Endothelial cell of umbilical vein (primary cell): ENCODE measurements around the gene TBC1D16.

Experiments used
- EZH2 ChIP-seq: IDR thresholded peaks from 2 replicates; pipeline ENCODE4 v1.6.1; 2012; ENCODE audit warnings: borderline replicate concordance, low read depth, mild to moderate bottlenecking, moderate library complexity, low read length, inconsistent platforms; ENCODE audit not compliant: severe bottlenecking
- FOS ChIP-seq: IDR thresholded peaks from 2 replicates; pipeline ENCODE4 v1.6.1; 2011; ENCODE audit warnings: mild to moderate bottlenecking, low read length, moderate library complexity, borderline replicate concordance; ENCODE audit not compliant: insufficient read depth
- JUN ChIP-seq: IDR thresholded peaks from 2 replicates; pipeline ENCODE4 v1.6.1; 2011; ENCODE audit warnings: borderline replicate concordance, low read depth; ENCODE audit not compliant: insufficient read length, insufficient read depth
- MYC ChIP-seq: IDR thresholded peaks from one replicate; pipeline ENCODE4 v1.6.1; 2011; ENCODE audit warnings: mild to moderate bottlenecking, low read depth, low read length
- POLR2A ChIP-seq: IDR thresholded peaks from 2 replicates; pipeline ENCODE4 v1.6.1; 2012; ENCODE audit warnings: low read depth, mild to moderate bottlenecking, control low read depth, low read length
- POLR2AphosphoS5 ChIP-seq: IDR thresholded peaks from 2 replicates; pipeline ENCODE4 v1.6.1; 2012; ENCODE audit warnings: low read depth, mild to moderate bottlenecking, control low read depth, low read length, moderate library complexity; ENCODE audit not compliant: insufficient read depth
- TF ChIP-seq, protein P1 (sequence below), 2 donors: IDR thresholded peaks; 1 replicate in 1 of 2; 2 replicates in 1 of 2; pipeline ENCODE4 v1.5.1; 2011; ENCODE audit warnings: low read length in 2 of 2, mild to moderate bottlenecking in 2 of 2, moderate library complexity in 2 of 2, control low read depth in 1 of 2, inconsistent platforms in 1 of 2, low read depth in 1 of 2; ENCODE audit not compliant: insufficient read depth in 1 of 2; ENCODE audit errors: extremely low read depth in 1 of 2
- TF ChIP-seq, protein P2 (sequence below): IDR thresholded peaks from 2 replicates; pipeline ENCODE4 v1.6.1; 2011; ENCODE audit not compliant: insufficient read depth, insufficient read length

DNA sequence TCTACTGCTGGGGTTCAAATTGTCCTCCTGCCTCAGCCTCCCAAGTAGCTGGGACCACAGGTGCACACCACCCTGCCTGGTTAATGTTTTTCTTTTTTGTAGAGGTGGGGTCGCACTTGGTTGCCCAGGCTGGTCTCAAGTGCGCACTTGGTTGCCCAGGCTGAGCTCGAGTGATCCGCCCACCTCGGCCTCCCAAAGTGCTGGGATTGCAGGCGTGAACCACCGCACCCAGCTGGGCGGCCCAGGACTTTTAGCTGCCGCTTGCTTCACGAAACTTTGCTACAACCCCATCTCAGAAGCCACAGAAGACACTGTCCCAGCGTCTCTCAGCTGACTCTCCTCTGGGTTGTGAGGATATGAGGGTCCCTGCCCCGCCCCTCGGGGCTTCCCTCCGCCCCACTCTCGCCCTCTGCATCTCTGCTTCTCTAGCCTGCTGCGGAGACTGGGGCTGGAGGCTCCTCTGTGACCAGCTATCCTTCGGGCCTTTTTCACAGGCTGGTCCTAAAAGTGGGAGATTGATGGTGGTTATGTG, 147.6 kb downstream of the TBC1D16 start:
- TF ChIP-seq, protein P1, sequence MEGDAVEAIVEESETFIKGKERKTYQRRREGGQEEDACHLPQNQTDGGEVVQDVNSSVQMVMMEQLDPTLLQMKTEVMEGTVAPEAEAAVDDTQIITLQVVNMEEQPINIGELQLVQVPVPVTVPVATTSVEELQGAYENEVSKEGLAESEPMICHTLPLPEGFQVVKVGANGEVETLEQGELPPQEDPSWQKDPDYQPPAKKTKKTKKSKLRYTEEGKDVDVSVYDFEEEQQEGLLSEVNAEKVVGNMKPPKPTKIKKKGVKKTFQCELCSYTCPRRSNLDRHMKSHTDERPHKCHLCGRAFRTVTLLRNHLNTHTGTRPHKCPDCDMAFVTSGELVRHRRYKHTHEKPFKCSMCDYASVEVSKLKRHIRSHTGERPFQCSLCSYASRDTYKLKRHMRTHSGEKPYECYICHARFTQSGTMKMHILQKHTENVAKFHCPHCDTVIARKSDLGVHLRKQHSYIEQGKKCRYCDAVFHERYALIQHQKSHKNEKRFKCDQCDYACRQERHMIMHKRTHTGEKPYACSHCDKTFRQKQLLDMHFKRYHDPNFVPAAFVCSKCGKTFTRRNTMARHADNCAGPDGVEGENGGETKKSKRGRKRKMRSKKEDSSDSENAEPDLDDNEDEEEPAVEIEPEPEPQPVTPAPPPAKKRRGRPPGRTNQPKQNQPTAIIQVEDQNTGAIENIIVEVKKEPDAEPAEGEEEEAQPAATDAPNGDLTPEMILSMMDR (IDR thresholded peaks at IDR 0.05; ENCODE audit: extremely low read depth in 1 of 2, insufficient read depth in 1 of 2, low read depth in 1 of 2, low read length in 2 of 2), result no peak
- TF ChIP-seq POLR2AphosphoS5, result no peak
- TF ChIP-seq POLR2A, result no peak
- TF ChIP-seq JUN, result no peak
- TF ChIP-seq, protein P2, sequence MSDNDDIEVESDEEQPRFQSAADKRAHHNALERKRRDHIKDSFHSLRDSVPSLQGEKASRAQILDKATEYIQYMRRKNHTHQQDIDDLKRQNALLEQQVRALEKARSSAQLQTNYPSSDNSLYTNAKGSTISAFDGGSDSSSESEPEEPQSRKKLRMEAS, result no peak
- TF ChIP-seq FOS, result no peak
- TF ChIP-seq EZH2, result no peak
- no peak for TF ChIP-seq MYC
